HG02970 (cell line): Measurements from ENCODE around the gene IQSEC2.

Experiments used
- ATAC-seq: cut with Tn5 transposase; IDR thresholded peaks from one replicate; pipeline ENCODE4 v1.9.1; 2021; ENCODE audit warnings: mild to moderate bottlenecking, moderate library complexity, moderate number of reproducible peaks; ENCODE audit not compliant: unreplicated experiment, low FRiP score

The IQSEC2 gene

DNA sequence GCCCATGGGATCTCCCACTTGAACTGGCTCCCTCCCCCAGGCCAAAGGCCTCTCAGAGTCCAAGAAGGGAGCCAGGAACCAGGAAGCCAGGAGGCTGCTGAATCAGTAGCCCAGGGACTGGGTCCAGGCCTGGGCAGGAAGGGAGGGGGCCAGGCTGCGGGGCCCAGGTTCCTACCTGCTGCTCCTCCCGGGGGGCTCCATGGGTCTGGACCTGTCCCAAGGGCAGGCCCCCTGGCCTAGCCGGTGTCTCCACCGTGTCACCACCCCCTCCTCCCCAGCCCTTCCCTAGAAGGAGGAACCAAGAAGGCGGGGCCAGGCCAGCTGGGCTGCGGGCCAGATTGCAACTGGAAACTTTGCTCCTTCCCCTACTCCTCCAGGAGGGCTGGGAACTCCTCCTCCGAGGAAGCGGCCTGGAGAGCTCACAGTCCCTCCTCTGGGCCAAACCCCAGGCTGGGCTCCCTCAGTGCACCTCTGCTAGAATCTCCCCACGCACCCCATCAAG is at the start of gene IQSEC2:
TSS of gene IQSEC2 (minus strand) at position 264 of the 502 bp plus-strand sequence.
- no peak for ATAC-seq

DNA sequence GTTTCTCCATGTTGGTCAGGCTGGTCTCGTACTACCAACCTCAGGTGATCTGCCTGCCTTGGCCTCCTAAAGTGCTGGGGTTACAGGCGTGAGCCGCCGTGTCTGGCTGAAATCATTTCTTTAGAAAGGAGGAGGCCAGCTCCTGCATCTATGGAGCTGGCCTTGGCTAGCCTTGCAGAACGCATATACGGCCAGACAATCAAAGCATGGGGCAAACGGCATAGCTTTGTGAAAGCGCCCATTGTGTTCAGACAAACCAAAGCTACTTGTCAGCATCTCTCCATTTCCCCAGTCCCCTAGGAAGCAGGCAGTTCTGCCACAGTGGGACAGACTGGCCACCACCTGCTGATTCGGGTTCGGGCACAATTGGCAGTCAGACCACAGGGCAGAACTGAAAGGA is 48.9 kb upstream of the IQSEC2 start:
- no peak for ATAC-seq

DNA sequence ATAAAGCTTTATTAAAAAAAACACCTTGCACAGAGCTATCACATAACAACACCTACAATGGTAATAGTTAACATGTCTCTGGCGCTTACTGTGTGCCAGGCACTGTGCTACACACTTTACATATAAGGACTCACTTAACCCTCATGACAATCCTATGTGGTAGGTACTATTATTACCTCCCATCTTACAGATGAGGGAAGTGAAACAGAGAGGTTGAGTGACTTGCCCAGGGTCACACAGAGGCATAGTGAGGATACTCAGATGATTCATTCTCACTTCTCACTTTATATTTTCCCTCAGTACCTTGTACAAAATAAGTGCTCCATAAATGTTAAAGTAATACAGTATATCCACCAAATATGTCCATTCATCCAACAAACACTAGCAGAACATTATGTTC is 43.4 kb upstream of the IQSEC2 start:
- no peak for ATAC-seq

DNA sequence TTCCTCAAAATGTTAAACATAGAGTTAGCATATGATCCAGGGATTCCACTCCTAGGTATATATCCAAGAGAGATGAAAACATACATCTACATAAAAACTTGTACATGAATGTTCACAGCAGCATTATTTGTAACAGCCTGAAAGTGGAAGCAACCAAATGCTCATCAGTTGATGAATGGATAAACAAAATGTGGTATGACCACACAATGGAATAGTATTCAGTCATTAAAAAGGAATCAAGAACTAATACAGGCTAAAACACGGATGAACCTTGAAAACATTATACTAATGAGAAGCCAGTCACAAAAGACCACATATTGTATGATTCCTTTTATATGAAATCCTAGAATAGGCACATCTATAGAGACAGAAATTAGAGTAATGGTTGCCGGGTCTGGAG is 42.7 kb upstream of the IQSEC2 start:
- ATAC-seq, result no peak

DNA sequence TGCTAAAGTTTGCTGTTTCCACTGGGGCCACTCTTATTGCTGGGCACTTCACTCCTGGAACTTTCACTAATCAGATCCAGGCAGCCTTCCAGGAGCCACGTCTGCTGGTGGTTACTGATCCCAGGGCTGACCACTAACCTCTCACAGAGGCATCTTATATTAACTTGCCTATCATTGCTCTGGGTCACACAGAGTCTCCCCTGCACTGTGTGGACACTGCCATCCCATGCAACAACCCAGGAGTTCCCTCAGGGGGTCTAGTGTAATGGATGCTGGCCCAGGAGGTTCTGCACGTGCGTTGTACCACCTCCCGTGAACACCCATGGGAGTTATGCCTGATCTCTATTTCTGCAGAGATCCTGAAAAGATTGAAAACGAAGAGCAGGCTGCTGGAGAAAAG is 41.8 kb upstream of the IQSEC2 start:
- no peak for ATAC-seq

DNA sequence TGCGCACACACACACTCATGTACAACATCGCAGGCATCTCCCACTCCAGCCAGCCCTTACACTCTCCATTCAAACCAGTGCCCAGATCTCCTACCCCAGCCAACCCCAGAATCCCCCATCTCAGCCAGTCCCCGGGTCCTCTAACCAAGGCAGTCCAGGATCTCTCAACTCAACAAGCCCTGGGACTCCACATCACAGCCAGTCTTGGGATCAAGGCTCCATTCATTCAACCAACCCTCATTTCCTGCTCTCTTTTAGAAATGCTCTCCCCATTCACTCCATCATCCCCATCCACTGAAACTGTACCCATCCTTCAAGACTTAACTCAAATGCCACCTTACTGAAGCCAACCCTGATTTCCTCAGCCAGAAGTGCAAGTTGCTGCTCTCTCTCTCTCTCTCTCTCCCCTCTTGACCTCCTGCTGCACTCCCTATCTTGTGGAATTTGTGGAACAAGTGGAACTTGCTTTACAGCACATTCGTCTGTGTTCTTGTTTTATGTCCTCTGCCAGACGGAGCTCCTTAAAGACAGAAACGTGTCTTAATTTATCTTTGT is 40.6 kb upstream of the IQSEC2 start:
- no peak for ATAC-seq

DNA sequence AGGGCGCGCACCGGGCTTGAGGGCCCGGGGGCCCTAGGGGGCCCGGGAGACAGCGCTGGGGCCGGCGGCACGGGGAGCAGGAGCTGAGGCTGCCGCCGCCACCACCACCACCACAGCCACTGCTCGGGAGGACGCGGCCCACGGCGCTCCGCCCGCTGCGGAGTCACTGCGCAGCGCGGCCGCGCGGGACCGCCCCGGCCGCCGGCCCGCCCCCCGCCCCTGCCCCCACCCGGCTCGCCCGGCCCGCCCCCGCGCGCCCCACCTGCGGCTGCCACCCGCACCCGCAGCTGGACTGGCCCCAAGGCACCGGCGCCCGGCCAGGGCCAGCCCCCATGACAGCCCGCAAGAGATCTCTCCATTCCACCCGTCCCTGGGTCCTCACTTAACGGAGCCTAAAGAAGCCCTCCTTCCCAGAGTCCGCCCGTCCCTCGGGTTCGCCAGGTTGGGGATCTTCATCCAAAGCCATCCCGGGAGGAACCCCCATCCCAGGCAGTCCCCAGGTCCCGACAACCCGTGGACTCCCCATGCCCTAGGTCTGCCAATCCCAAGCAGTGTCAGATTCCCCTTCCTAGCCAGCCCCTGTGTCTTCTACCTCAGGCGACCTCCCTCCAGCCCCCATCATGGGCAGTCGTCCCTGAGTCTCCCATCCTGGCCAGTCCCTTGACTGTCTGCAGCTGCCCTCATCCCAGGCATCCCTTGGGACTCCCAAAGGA is 40.0 kb upstream of the IQSEC2 start:
- no peak for ATAC-seq

DNA sequence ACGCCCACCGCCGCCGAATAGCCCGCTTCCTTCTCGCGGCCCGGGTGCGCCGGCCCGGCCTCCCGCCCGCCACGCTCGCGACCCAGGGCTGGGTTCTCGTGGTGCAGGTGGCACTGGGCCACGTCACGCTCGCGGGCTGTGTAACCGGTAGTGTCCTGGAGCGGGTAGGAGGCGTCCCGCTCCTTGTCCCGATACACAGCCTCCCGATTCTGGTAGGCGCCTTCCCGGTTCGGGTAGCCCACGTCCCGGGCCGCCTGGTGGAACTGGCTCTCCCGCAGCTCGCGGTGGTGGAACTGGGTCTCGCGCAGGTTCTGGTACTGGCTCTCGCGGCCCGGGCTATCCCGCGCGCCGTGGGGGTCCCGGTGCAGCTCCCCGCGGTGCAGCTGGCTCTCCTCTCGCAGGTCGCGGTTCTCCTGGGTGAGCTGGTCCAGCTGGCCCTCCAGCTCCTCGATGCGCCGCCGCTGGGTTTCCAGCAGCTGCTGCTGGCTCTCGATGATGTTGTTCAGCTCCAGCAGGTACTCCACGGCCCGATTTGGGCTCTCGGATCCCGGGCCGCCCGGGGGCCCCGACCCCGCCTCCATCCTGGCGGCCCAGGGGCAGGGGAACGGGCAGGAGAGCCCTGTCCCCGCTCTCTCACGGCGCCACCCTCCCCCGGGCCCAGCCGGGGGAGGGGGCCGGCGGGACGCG is 39.3 kb upstream of the IQSEC2 start:
- ATAC-seq, result no peak

DNA sequence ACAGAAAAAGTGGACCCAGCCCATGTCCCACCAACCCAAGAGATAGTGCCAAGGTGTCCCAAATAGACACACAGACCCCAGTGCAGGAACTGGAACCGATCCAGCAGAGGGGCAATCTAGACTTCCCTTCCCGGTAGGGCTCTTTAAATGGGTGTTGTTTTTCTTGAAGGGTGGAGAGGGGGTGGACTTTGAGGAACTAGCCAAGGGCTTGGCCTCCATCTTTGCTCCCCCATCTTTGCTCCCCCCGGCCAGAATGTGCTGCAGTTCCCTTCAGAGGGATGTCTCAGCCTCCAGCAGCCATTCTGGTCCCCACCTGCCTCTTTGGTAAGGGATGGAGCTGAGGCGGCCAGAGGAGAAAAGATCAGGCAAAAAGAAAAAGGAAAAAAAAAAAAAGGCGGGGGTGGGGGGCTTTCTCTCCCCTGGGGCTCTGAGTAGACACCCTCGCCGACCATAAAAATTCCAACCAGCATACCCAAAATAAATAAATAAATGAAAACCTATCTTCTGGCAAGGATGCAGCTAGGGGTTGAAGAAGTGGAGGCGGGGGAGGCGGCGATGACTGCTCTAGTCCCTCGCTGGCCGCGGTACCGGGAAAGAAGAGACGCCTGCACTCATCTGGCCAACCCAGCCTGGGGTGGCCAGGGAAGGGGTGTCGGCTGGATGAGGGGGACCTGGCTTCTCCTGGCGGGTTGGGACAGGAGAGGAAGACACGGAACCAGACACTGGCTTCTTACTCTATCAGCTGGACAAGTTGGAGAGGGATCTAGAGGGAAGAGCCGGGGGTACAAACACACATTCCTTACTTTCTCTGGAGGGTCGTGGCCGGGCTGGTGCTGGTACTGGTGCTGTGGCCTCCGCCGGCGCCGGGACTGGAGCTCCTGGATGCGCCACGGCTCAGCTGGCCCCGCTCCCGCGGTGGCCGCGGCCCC is 38.5 kb upstream of the IQSEC2 start:
- no peak for ATAC-seq

DNA sequence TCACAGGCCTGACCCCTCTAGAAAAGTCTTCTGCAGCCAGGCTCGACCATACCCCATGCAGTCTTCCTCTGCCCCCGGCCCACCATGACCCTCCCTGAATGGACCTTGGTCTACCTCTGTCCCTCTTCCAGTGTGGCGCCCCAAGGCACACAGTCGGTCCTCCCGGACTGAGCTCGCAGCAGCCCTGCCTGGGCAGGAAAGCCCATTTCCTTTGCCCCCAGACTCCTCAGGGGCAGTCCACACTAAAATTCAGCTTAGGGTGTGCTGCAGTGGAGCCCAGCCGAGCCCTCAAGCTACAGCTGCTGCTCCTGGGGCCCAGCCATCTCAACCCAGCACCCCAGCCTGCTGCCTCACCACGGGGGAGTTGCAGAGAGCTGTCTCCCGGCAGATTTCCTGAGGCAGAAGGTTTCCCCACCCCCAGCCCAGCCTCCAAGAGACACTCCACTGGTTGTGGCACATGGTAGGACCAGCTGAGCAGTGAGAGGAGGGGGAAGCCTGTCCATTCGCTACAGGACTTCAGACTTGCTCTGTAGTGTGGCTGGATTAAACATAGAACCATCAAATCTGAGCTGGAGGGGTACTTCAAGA is 37.5 kb upstream of the IQSEC2 start:
- no peak for ATAC-seq

DNA sequence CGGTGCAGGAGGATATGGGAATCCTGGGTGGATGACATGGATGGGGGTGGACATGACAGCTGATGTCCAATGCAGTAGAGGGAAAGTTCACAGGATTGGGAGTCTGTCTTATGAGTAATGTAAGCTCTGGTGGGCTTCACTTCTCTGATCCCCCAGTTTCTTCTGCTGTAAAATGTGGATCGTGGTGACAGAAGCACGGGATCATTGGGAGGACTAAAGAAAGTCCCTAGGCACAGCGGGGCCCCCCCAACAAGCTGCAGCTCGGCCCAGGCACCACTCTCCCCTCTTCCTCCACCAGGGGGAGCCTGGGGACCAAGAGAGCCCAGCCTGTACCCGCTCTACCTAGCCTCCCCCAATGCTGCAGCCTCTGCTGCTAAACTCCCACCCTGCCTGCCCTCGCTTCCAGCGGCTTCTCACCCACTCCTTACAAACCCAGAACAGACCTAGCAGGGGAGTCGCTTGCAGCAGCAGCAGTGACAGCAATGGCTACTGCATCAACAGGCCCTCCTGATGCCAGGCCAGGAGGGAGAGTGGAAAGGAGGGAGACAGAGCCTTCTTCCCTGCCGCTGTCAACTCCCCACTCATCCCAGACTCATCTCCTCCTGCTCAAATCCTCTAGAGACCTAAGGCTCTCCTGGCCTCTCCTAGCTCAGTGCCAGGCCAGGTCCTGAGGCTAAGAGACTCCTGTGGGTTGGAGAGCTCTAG is 36.1 kb upstream of the IQSEC2 start:
- no peak for ATAC-seq

DNA sequence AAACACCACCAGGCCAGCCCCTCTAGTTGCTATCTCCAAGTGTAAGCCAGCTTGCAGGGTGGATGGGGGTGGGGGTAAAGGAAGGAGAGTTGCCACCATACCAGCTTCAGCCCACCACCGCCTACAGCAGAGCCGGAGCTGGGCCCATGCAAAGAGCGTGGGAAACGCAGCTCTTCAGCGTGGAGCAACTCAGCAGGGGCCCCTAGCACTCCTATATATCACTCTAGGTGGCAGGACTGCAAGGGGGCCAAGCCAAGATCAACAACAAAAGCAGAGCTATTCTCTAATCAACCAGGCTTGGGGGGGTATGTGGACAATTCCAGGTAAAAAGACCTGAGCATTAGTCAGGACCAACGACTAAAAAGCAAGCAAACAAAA is 35.5 kb upstream of the IQSEC2 start:
- no peak for ATAC-seq

DNA sequence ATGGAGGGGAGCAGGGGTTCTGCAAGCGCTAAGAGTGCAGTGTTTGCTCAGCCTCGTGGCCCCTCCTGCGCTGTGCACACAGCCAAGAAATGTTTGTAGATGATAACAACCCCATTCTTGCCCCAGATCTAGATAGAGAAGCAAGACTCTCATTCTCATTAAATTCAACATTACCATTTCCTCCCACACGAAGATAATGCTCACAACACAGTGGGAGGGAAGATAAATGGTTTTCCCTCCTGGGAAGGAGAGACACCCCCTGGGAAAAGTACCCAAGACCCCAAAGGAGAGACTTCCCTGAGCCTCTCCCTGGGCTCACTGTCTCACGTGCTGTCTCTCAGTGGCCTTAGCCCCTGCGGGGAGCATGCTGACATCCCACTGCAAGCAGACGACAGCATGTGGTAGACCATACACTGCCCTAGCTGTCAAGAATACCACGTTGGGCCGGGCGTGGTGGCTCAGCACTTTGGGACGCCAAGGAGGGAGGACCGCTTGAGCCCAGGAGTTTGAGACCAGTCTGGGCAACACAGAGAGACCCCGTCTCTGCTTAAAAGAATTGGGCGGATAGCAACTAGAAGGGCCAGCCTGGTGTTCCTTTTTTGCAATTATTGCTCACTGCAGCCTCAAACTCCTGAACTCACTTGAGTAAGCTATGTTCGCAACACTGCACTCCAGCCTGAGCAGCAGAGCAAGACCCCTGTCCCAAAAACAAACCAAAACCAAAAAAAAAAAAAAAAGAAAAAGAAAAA is 34.9 kb upstream of the IQSEC2 start:
- ATAC-seq, result no peak

DNA sequence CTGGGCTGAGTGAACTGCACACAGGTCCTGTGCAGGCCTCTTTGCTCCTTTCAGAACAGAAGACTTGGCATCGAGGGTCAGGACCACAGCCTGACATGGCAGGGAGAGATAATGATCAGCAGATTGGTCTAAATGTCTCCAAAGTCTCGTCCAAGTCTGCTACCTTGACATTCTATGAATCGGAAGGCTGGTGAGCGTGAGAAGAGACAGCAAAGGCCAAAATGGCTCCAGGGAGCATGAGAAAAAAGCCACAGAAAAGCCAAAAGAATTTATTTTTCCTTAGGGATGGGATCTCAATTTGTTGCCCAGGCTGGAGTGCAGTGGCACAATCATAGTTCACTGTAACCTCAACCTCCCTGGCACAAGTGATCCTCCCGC is 32.3 kb upstream of the IQSEC2 start:
- no peak for ATAC-seq

DNA sequence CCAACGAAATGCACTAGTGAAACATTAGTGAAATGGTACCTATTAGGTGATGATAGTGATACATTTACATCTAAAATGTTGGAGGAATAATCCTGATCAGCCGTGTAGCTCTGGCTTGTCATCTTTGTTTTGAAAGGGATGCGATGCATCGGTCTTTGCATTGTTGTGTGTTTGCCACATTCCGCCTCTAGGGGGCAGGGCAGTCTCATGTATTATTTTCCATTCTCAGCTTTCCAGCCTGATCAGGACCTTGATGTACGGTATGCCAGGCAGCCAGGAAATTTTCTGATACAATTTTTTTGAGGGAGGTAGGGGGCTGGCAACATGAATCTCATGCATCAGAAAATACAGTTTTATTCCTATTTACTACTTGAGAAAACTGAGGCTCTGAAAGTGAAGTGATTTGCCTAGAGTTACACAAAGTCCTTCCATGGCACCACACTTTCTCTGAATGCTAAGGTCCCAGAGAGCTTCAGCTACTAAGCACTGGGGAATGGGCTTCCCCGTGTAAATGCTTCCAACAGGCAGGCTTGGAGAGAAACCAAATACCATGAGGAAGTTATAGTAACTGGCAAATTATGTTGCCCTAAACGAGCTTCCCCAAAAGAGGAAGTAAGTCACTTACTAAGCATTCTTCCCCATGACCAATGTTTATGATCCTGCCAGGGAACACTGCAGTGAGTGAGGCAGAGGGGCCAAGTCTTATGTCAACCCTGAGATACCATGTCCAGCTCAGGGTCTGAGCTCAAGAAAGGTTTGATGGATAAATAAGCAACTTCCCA is 31.8 kb upstream of the IQSEC2 start:
- no peak for ATAC-seq

DNA sequence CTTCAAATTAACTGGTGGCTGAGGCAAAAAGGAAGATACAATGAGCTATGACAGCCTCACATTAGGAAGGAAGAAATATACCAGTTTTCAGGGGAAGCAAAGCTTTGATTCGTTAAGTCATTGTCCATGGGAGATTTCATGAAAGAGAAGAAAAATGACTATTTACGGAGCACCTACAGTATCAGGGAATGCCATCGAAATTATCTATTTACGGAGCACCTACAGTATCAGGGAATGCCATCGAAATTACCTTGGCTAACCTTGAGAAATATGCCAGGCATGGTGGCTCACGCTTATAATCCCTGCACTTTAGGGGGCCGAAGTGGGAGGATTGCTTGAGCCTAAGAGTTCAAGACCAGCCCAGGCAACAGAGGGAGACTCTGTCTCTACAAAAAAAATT is 28.5 kb upstream of the IQSEC2 start:
- ATAC-seq, result no peak

DNA sequence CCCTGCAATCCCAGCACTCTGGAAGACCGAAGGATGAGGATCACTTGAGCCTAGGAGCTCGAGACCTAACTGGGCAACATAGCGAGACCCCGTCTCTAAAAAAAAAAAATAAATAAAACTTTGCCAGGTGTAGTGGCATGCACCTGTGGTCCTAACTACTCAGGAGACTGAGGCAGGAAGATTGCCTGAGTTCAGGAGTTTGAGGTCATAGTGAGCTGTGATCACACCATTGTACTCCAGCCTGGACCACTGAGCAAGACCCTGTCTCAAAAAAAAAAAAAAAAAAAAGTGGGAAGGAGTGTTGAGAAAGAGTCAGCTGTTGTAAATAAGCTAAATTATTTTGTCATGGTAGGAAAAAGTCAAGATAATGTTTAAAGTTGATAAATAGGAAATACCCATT is 27.5 kb upstream of the IQSEC2 start:
- no peak for ATAC-seq
